Measurements from ENCODE around the gene EIF2AK2.

DNA sequence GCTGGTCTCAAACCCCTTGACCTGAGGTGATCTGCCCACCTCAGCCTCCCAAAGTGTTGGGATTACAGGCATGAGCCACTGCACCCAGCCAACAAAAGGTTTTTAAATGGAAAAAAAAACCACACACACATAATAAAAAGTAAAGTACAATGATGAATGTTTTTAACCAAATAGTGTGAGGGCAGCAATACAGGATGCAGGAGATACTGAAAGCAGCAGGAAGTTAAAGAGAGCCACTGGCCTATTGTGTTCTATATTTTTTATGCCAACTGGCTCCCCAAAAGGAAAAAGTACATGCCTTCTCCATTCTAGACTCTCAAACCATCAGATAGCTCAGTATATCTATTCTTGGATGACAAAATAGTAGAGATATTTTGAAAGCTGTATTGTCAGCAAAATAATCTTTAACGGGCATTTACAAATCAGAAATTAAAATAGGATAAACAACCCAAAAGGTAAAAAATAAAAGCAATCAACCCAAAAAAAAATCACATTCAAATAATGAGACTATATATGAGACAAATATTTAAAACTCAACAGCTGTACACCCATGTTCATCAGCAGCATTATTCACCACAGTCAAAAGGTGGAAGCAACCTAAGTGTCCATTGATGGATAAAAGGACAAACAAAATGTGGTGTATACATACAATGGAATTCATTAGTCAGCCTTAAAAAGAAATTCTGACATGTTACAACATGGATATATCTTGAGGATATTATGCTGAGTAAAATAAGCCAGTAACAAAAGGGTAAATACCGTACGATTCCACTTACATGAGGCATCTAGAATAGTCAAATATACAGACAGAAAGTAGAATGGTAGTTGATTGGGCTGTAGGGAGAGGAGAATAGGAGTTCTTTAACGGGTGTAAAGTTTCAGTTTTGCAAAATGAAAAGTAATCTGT is 46.2 kb downstream of the EIF2AK2 start:
- TF ChIP-seq, protein P1, sequence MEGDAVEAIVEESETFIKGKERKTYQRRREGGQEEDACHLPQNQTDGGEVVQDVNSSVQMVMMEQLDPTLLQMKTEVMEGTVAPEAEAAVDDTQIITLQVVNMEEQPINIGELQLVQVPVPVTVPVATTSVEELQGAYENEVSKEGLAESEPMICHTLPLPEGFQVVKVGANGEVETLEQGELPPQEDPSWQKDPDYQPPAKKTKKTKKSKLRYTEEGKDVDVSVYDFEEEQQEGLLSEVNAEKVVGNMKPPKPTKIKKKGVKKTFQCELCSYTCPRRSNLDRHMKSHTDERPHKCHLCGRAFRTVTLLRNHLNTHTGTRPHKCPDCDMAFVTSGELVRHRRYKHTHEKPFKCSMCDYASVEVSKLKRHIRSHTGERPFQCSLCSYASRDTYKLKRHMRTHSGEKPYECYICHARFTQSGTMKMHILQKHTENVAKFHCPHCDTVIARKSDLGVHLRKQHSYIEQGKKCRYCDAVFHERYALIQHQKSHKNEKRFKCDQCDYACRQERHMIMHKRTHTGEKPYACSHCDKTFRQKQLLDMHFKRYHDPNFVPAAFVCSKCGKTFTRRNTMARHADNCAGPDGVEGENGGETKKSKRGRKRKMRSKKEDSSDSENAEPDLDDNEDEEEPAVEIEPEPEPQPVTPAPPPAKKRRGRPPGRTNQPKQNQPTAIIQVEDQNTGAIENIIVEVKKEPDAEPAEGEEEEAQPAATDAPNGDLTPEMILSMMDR (conservative IDR thresholded peaks at IDR 0.05; ENCODE audit: low read depth in 2 of 2), result no peak
- TF ChIP-seq EZH2 (IDR thresholded peaks at IDR 0.05; ENCODE audit: low read depth, unreplicated experiment) (no peak), CREB1 (CRISPR knock-in tag; IDR thresholded peaks at IDR 0.05; ENCODE audit: low read depth) (no peak), POLR2AphosphoS5 (IDR thresholded peaks at IDR 0.05; ENCODE audit: low read depth) (no peak), EZH2phosphoT487 (IDR thresholded peaks at IDR 0.05; ENCODE audit: unreplicated experiment) (no peak), NANOG (IDR thresholded peaks at IDR 0.05; ENCODE audit: borderline replicate concordance) (no peak)
- TF ChIP-seq, protein P2, sequence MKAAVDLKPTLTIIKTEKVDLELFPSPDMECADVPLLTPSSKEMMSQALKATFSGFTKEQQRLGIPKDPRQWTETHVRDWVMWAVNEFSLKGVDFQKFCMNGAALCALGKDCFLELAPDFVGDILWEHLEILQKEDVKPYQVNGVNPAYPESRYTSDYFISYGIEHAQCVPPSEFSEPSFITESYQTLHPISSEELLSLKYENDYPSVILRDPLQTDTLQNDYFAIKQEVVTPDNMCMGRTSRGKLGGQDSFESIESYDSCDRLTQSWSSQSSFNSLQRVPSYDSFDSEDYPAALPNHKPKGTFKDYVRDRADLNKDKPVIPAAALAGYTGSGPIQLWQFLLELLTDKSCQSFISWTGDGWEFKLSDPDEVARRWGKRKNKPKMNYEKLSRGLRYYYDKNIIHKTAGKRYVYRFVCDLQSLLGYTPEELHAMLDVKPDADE (IDR thresholded peaks at IDR 0.05), result no peak
